MCF 10A (cell line): ENCODE results near the gene ARHGAP24. TPM values are rescaled to one million over a fixed set of nuclear protein-coding genes. Genes with fewer than 3 reads are reported as not detected.
"Not testable (repeated sequence)": the region's sequence is repeated elsewhere in the genome, so short reads cannot be mapped to it uniquely, and the experiment has no call there.

Experiments used
- BruUV-seq: library from RNA; stranded (reverse); fragments of 400-500 nt; replicated peaks from 2 replicates; lab custom pipeline; 2021; lab: Mats Ljungman, UMichigan
- CTCF ChIA-PET: fragments of 300-600 bp; sonication (Branson Sonifier 250); formaldehyde crosslinking; extraction: SDS; loops from one replicate; lab custom pipeline; 2021; ENCODE audit warnings: antibody characterized with exemption, inconsistent platforms; lab: Yijun Ruan, JAX
- POLR2A ChIA-PET: fragments of 300-600, 350-650 bp; sonication (Branson Sonifier 250); formaldehyde crosslinking; extraction: SDS; loops from one replicate; lab custom pipeline; 2020; ENCODE audit warnings: antibody characterized with exemption, inconsistent platforms; lab: Yijun Ruan, JAX
- DNase-seq: peaks from one replicate; pipeline ENCODE4 v3.0.0-alpha.2; 2018; ENCODE audit not compliant: unreplicated experiment
- H3K27ac Mint-ChIP-seq: one replicate; pipeline ENCODE4 v1.8.0; 2022; ENCODE audit warnings: mild to moderate bottlenecking, low read depth, mixed read lengths; ENCODE audit not compliant: unreplicated experiment
- H3K27me3 Mint-ChIP-seq: one replicate; pipeline ENCODE4 v1.8.0; 2022; ENCODE audit warnings: mixed read lengths; ENCODE audit not compliant: insufficient read depth, unreplicated experiment
- H3K36me3 Mint-ChIP-seq: one replicate; pipeline ENCODE4 v1.8.0; 2022; ENCODE audit warnings: mild to moderate bottlenecking, moderate library complexity, mixed read lengths; ENCODE audit not compliant: insufficient read depth, unreplicated experiment
- H3K4me1 Mint-ChIP-seq: one replicate; pipeline ENCODE4 v1.8.0; 2022; ENCODE audit warnings: mixed read lengths; ENCODE audit not compliant: insufficient read depth, unreplicated experiment
- H3K4me3 Mint-ChIP-seq: one replicate; pipeline ENCODE4 v1.8.0; 2022; ENCODE audit warnings: mild to moderate bottlenecking, moderate library complexity, mixed read lengths; ENCODE audit not compliant: unreplicated experiment
- H3K9me3 Mint-ChIP-seq: one replicate; pipeline ENCODE4 v1.8.0; 2022; ENCODE audit warnings: mixed read lengths; ENCODE audit not compliant: unreplicated experiment
- CTCF ChIP-seq: fragments of 200-600 bp; IDR thresholded peaks from one replicate; pipeline ENCODE4 v1.8.0; 2022; ENCODE audit warnings: antibody characterized with exemption, mild to moderate bottlenecking; ENCODE audit not compliant: unreplicated experiment
- intact Hi-C: fragments of 100-400 bp; cut with micrococcal nuclease; formaldehyde crosslinking; loops from 2 replicates; pipeline ENCODE4 v1.14.1; 2022
- total RNA-seq: library from RNA; stranded (reverse); gene quantifications from 2 replicates; pipeline ENCODE4 v1.2.3, GENCODE V29; 2022

The ARHGAP24 gene
- total RNA-seq, 1 experiment from 2014 or later = 2.6 TPM

- no peak for TF ChIP-seq CTCF
- Mint-ChIP-seq H3K4me1 (peaks cover 34% of the 10 kb centered on the region), H3K4me3 (no peak overlapping the region), H3K27ac (no peak overlapping the region), H3K9me3 (peaks cover 10% of the 10 kb centered on the region), H3K27me3 (no peaks in the 10 kb centered on the region), H3K36me3 (no peaks in the 10 kb centered on the region)
- no TSS peak for BruUV-seq
- ChIA-PET POLR2A (interaction anchor here (0.7 to 6.4 kb wide), 3 partner anchors 16 to 221 kb away, joined by 3 to 37 read pairs (median 4); partner anchors contain the start of gene ARHGAP24), CTCF (interaction anchor here (0.7 kb wide), 1 partner anchor 13 kb away, joined by 3 read pairs; no protein-coding TSS in a partner anchor)
- intact Hi-C loops = no loop called here
- peak; percentile 50 for DNase-seq
Observed at GRCh38 chr4:85500110-85500867, 25.3 kb downstream of the ARHGAP24 start.

- H3K36me3 Mint-ChIP-seq, intact Hi-C loops, H3K27me3 Mint-ChIP-seq, H3K27ac Mint-ChIP-seq, BruUV-seq, H3K4me3 Mint-ChIP-seq, DNase-seq: not testable (repeated sequence)
- peaks cover 14% of the 10 kb centered on the region for H3K9me3 Mint-ChIP-seq
- ChIA-PET CTCF (interaction anchor here (0.7 kb wide), 1 partner anchor 13 kb away, joined by 3 read pairs; no protein-coding TSS in a partner anchor), POLR2A (interaction anchor here (1.0 to 6.4 kb wide), 2 partner anchors 17 to 27 kb away, joined by 3 to 37 read pairs; partner anchors contain the start of gene ARHGAP24)
- H3K4me1 Mint-ChIP-seq = peaks cover 29% of the 10 kb centered on the region
Observed at GRCh38 chr4:85501145-85501544, 26.2 kb downstream of the ARHGAP24 start.

GRCh38 chr4:85508654-85509053 is 33.7 kb downstream of the ARHGAP24 start:
- no peak for DNase-seq
- no peak overlapping the region for H3K27ac Mint-ChIP-seq
- peaks cover 9% of the 10 kb centered on the region for H3K4me1 Mint-ChIP-seq
- CTCF ChIA-PET = interaction anchor here (0.9 kb wide), 1 partner anchor 17 kb away, joined by 3 read pairs; no protein-coding TSS in a partner anchor
- intact Hi-C loops = no loop called here
- BruUV-seq = no TSS peak
- H3K4me3 Mint-ChIP-seq = no peak overlapping the region
- no peak for TF ChIP-seq CTCF
- peaks cover 10% of the 10 kb centered on the region for H3K9me3 Mint-ChIP-seq
- H3K27me3 Mint-ChIP-seq = no peaks in the 10 kb centered on the region
- no peaks in the 10 kb centered on the region for H3K36me3 Mint-ChIP-seq
- POLR2A ChIA-PET = no interaction called here

GRCh38 chr4:85509882-85510631 is 35.1 kb downstream of the ARHGAP24 start:
- Mint-ChIP-seq H3K27me3 (no peaks in the 10 kb centered on the region), H3K9me3 (peaks cover 6% of the 10 kb centered on the region), H3K27ac (no peak overlapping the region), H3K36me3 (no peaks in the 10 kb centered on the region), H3K4me3 (no peak overlapping the region), H3K4me1 (peaks cover 16% of the 10 kb centered on the region)
- POLR2A ChIA-PET = no interaction called here
- no peak for TF ChIP-seq CTCF
- no peak for DNase-seq
- CTCF ChIA-PET = no interaction called here
- intact Hi-C loops = no loop called here
- no TSS peak for BruUV-seq
